Endodermal cell (in vitro differentiated cells): Measurements from ENCODE around the gene ZFP69. TPM values are rescaled to one million over a fixed set of nuclear protein-coding genes. Genes with fewer than 3 reads are reported as not detected.

Experiments
- DNase-seq: peaks from one replicate; pipeline ENCODE4 v3.0.0-alpha.2; 2017
- H3K27ac ChIP-seq: 2 replicates; pipeline ENCODE4 v1.5.1; 2013; ENCODE audit warnings: mild to moderate bottlenecking, low read depth, low read length, moderate library complexity
- H3K27me3 ChIP-seq: 2 replicates; pipeline ENCODE4 v1.6.1; 2013; ENCODE audit warnings: mild to moderate bottlenecking, low read length, moderate library complexity; ENCODE audit not compliant: insufficient read depth, control insufficient read depth, poor library complexity, severe bottlenecking
- H3K36me3 ChIP-seq: 2 replicates; pipeline ENCODE4 v1.7.0; 2013; ENCODE audit warnings: mild to moderate bottlenecking, low read length, moderate library complexity; ENCODE audit not compliant: control insufficient read depth, insufficient read depth
- H3K4me1 ChIP-seq: one replicate; pipeline ENCODE4 v1.7.0; 2013; ENCODE audit warnings: low read length; ENCODE audit not compliant: control insufficient read depth, insufficient read depth
- H3K4me3 ChIP-seq: 2 replicates; pipeline ENCODE4 v1.5.1; 2013; ENCODE audit warnings: mild to moderate bottlenecking, low read length, moderate library complexity
- H3K9ac ChIP-seq: 2 replicates; pipeline ENCODE4 v1.6.1; 2013; ENCODE audit warnings: mild to moderate bottlenecking, low read length, moderate library complexity; ENCODE audit not compliant: poor library complexity, severe bottlenecking; ENCODE audit errors: extremely low read depth
- H3K9me3 ChIP-seq: 2 replicates; pipeline ENCODE4 v1.6.1; 2013; ENCODE audit warnings: mild to moderate bottlenecking, low read length, moderate library complexity; ENCODE audit not compliant: control insufficient read depth
- H3K27ac Mint-ChIP-seq: 2 replicates; pipeline ENCODE4 v1.8.0; 2020; ENCODE audit warnings: mixed read lengths
- H3K27me3 Mint-ChIP-seq: 2 replicates; pipeline ENCODE4 v1.8.0; 2021; ENCODE audit warnings: mild to moderate bottlenecking, mixed read lengths; ENCODE audit not compliant: insufficient read depth
- H3K36me3 Mint-ChIP-seq: 2 replicates; pipeline ENCODE4 v1.8.0; 2020; ENCODE audit warnings: low read depth, mixed read lengths
- H3K4me1 Mint-ChIP-seq: 2 replicates; pipeline ENCODE4 v1.8.0; 2020; ENCODE audit warnings: mixed read lengths
- H3K4me3 Mint-ChIP-seq: 2 replicates; pipeline ENCODE4 v1.8.0; 2020; ENCODE audit warnings: mild to moderate bottlenecking, moderate library complexity, mixed read lengths
- H3K9me3 Mint-ChIP-seq: 2 replicates; pipeline ENCODE4 v1.8.0; 2020; ENCODE audit warnings: mild to moderate bottlenecking, mixed read lengths
- CTCF ChIP-seq: fragments of 200-600 bp; sonication (generic); conservative IDR thresholded peaks from 2 replicates; pipeline ENCODE4 v1.5.0; 2021; ENCODE audit warnings: antibody characterized with exemption, mild to moderate bottlenecking
- WGBS, 2 experiments: methylation state at CpG; one replicate each; pipeline versions ENCODE4 v1.1.5 to v1.1.7; 2013; ENCODE audit warnings: missing lambda C conversion rate in 2 of 2, mixed read lengths in 1 of 2; ENCODE audit not compliant: insufficient coverage in 1 of 2, insufficient read length in 1 of 2; 5-methylcytosine and 5-hydroxymethylcytosine counted together
- total RNA-seq, 2 donors: library from RNA; stranded (reverse); fragmentation: NEBNext Ultra II Directional in 1 of 2; extraction: Animal tissue kit (Norgen Biotek cat#: 25700) in 1 of 2; gene quantifications; 2 replicates in 1 of 2; 3 replicates in 1 of 2; pipeline ENCODE4 v1.2.1, GENCODE V29; 2021

ZFP69 gene
- total RNA-seq, 2 donors from 2014 or later: 4.9 to 6.0 TPM

GRCh38 chr1:40539338-40539737 is 62.2 kb downstream of the ZFP69 start:
- peaks cover 17% of the 10 kb centered on the region for H3K36me3 ChIP-seq
- H3K27ac ChIP-seq: no peak overlapping the region
- peaks cover 51% of the 10 kb centered on the region for H3K36me3 Mint-ChIP-seq
- H3K4me1 Mint-ChIP-seq: no peaks in the 10 kb centered on the region
- H3K9me3 ChIP-seq: peaks cover 5% of the 10 kb centered on the region
- peaks cover 9% of the 10 kb centered on the region for H3K9me3 Mint-ChIP-seq
- no peak overlapping the region for H3K4me3 ChIP-seq
- no peaks in the 10 kb centered on the region for H3K27me3 ChIP-seq
- 78 to 89% methylated on average over 3 to 7 of the region's 7 CpGs for WGBS, 2 experiments
- DNase-seq: no peak
- H3K27me3 Mint-ChIP-seq: no peaks in the 10 kb centered on the region
- no peak overlapping the region for H3K4me3 Mint-ChIP-seq
- no peaks in the 10 kb centered on the region for H3K4me1 ChIP-seq
- H3K9ac ChIP-seq: no peak overlapping the region
- no peak overlapping the region for H3K27ac Mint-ChIP-seq
- no peak for TF ChIP-seq CTCF

Other genes starting within 250 kb of the ZFP69 start
- not detected for gene TMCO2, start 229.4 kb upstream of the ZFP69 start, total RNA-seq
- gene ZMPSTE24, start 219.1 kb upstream of the ZFP69 start, total RNA-seq: 10 to 100 TPM; 41.4 to 42.4 TPM
- gene COL9A2, start 160.0 kb upstream of the ZFP69 start, total RNA-seq: 100 to 1,000 TPM; 295 to 470 TPM
- 10 to 100 TPM; 21.9 to 22.3 TPM for gene SMAP2, start 103.6 kb upstream of the ZFP69 start, total RNA-seq
- gene ZFP69B, start 26.8 kb upstream of the ZFP69 start, total RNA-seq: 10 to 100 TPM in 1 of 2 donors, 1 to 10 TPM in 1; 7.7 to 10.3 TPM
- 10 to 100 TPM in 1 of 2 donors, 1 to 10 TPM in 1; 8.6 to 13.3 TPM for gene EXO5, start 31.5 kb downstream of the ZFP69 start, total RNA-seq
- 10 to 100 TPM in 1 of 2 donors, 1 to 10 TPM in 1; 5.1 to 10.4 TPM for gene ZNF684, start 54.3 kb downstream of the ZFP69 start, total RNA-seq
- 10 to 100 TPM in 1 of 2 donors, 1 to 10 TPM in 1; 8.0 to 12.0 TPM for gene RIMS3, start 188.4 kb downstream of the ZFP69 start, total RNA-seq
- 10 to 100 TPM; 43.6 to 59.0 TPM for gene NFYC, start 214.4 kb downstream of the ZFP69 start, total RNA-seq